ENCODE data around the gene MAP1B.

MAP1B gene

GRCh38 chr5:72093217-72093616, 14.1 kb upstream of the MAP1B start:
- H3K4me3 ChIP-seq (replicated peaks in 1 of 2; ENCODE audit: low read depth in 2 of 2, low read length in 2 of 2), result no peak overlapping the region
- TF ChIP-seq CTCF (IDR thresholded peaks at IDR 0.05; ENCODE audit: low read depth, low read length), result no peak
- DNase-seq (ENCODE audit: low read depth in 2 of 2), result peak; percentile 17 to 55

GRCh38 chr5:72093824-72094223, 13.5 kb upstream of the MAP1B start:
- TF ChIP-seq CTCF (IDR thresholded peaks at IDR 0.05; ENCODE audit: low read depth, low read length), result no peak
- no peak overlapping the region for H3K4me3 ChIP-seq (replicated peaks in 1 of 2; ENCODE audit: low read depth in 2 of 2, low read length in 2 of 2)
- no peak for DNase-seq (ENCODE audit: low read depth in 2 of 2)

- no peak for TF ChIP-seq CTCF (IDR thresholded peaks at IDR 0.05; ENCODE audit: low read depth, low read length)
- H3K4me3 ChIP-seq (replicated peaks in 1 of 2; ENCODE audit: low read depth in 2 of 2, low read length in 2 of 2), result no peak overlapping the region
- no peak for DNase-seq (ENCODE audit: low read depth in 2 of 2)
These were observed 10.6 kb upstream of the MAP1B start for GRCh38 chr5:72096602-72097188.

- no peak for TF ChIP-seq CTCF (IDR thresholded peaks at IDR 0.05; ENCODE audit: low read depth, low read length)
- peak in 1 of 2 donors; percentile 60 for DNase-seq (ENCODE audit: low read depth in 2 of 2)
- no peak overlapping the region for H3K4me3 ChIP-seq (replicated peaks in 1 of 2; ENCODE audit: low read depth in 2 of 2, low read length in 2 of 2)
These were observed 5.4 kb upstream of the MAP1B start for GRCh38 chr5:72101828-72102227.

GRCh38 chr5:72106817-72107130, 501 bp upstream of the MAP1B start:
- TF ChIP-seq CTCF (IDR thresholded peaks at IDR 0.05; ENCODE audit: low read depth, low read length), result no peak
- no peak for DNase-seq (ENCODE audit: low read depth in 2 of 2)
- H3K4me3 ChIP-seq (replicated peaks in 1 of 2; ENCODE audit: low read depth in 2 of 2, low read length in 2 of 2), result peak overlapping the region; percentile 93 to 94

- no peak for DNase-seq (ENCODE audit: low read depth in 2 of 2)
- TF ChIP-seq CTCF (IDR thresholded peaks at IDR 0.05; ENCODE audit: low read depth, low read length), result no peak
- H3K4me3 ChIP-seq (replicated peaks in 1 of 2; ENCODE audit: low read depth in 2 of 2, low read length in 2 of 2), result peak overlapping the region; percentile 93 to 94
These were observed 576 bp downstream of the MAP1B start for GRCh38 chr5:72107901-72108201.

Measured in cardiac fibroblast (primary cell).